ENCODE results near the gene CIDEB. TPM values are rescaled to one million over a fixed set of nuclear protein-coding genes. Genes with fewer than 3 reads are reported as not detected.

CIDEB gene
- total and polyA plus RNA-seq, 4 donors, result 3.3 to 17.2 (median 13.0) TPM

- intact Hi-C loops (cut with DNase I), result no loop called here
- H3K9me3 ChIP-seq (ENCODE audit: control insufficient read depth, low read length), result no peaks in the 10 kb centered on the region
- DNase-seq, result no peak
- WGBS, 2 donors, result 61 to 67% methylated on average over 16 of the region's 16 CpGs
- H3K4me1 ChIP-seq (ENCODE audit: control insufficient read depth in 1 of 2, insufficient read depth in 2 of 2, low read length in 2 of 2), result no peaks in the 10 kb centered on the region
- no peak overlapping the region for H3K27ac ChIP-seq (ENCODE audit: low read depth in 1 of 2, low read length in 2 of 2)
- no peaks in the 10 kb centered on the region for H3K27me3 ChIP-seq (ENCODE audit: control insufficient read depth in 1 of 2, insufficient read depth in 2 of 2, low read length in 1 of 2)
- no peak for ATAC-seq (ENCODE audit: low FRiP score)
- no peak overlapping the region for H3K4me3 ChIP-seq (ENCODE audit: low read length in 2 of 2)
- H3K36me3 ChIP-seq (ENCODE audit: control insufficient read depth in 1 of 2, insufficient read depth in 2 of 2, low read length in 1 of 2), result no peaks in the 10 kb centered on the region
These were observed 48.3 kb downstream of the CIDEB start for GRCh38 chr14:24259282-24260025.

DNA sequence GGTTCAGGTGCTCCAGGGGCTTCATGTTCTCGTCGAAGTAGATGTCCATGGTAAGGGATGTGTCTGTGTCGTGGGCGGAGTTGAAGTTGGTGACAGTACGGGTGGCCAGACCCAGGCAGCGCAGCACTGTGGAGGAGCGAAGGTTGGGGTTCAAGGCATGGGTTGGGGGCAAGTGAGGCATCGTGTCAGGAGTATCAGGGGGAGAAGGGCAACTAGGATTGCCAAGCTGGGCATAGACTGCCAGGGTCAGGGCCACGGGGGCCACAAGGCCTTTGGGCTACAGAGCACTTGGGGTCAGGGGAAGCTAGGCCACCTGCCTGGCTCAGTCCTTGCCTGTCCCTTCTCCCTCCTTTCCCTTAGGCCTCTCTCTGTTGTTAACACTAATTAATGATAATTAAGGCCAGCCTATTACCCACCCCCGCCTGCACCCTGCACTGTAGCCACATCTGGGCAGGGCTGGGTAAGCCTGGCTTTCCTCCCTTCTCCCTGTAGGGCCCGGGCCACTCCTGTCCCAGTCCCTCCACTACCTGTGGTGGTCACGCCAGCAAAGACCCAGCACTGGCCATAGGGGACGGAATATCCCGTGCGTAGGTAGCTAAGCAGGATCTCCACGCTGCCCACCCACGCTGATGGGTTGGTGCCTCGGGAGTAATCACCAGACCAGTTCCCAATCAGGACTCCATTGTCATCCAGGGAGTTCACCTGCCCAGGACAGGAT, 49.1 kb downstream of the CIDEB start:
- no peak overlapping the region for H3K4me3 ChIP-seq (ENCODE audit: low read length in 2 of 2)
- no peaks in the 10 kb centered on the region for H3K4me1 ChIP-seq (ENCODE audit: control insufficient read depth in 1 of 2, insufficient read depth in 2 of 2, low read length in 2 of 2)
- ATAC-seq (ENCODE audit: low FRiP score) (no peak), DNase-seq (no peak)
- H3K27me3 ChIP-seq (ENCODE audit: control insufficient read depth in 1 of 2, insufficient read depth in 2 of 2, low read length in 1 of 2), result no peaks in the 10 kb centered on the region
- H3K9me3 ChIP-seq (ENCODE audit: control insufficient read depth, low read length), result no peaks in the 10 kb centered on the region
- intact Hi-C loops (cut with DNase I), result no loop called here
- no peak overlapping the region for H3K27ac ChIP-seq (ENCODE audit: low read depth in 1 of 2, low read length in 2 of 2)
- no peaks in the 10 kb centered on the region for H3K36me3 ChIP-seq (ENCODE audit: control insufficient read depth in 1 of 2, insufficient read depth in 2 of 2, low read length in 1 of 2)
- WGBS, 2 donors, result 90 to 92% methylated on average over 18 of the region's 18 CpGs

GRCh38 chr14:24258119-24258518, 49.7 kb downstream of the CIDEB start:
- Histone ChIP-seq H3K9me3 (ENCODE audit: control insufficient read depth, low read length) (no peaks in the 10 kb centered on the region), H3K36me3 (ENCODE audit: control insufficient read depth in 1 of 2, insufficient read depth in 2 of 2, low read length in 1 of 2) (no peaks in the 10 kb centered on the region), H3K4me3 (ENCODE audit: low read length in 2 of 2) (no peak overlapping the region), H3K27ac (ENCODE audit: low read depth in 1 of 2, low read length in 2 of 2) (no peak overlapping the region), H3K27me3 (ENCODE audit: control insufficient read depth in 1 of 2, insufficient read depth in 2 of 2, low read length in 1 of 2) (no peaks in the 10 kb centered on the region), H3K4me1 (ENCODE audit: control insufficient read depth in 1 of 2, insufficient read depth in 2 of 2, low read length in 2 of 2) (no peaks in the 10 kb centered on the region)
- intact Hi-C loops (cut with DNase I), result no loop called here
- no peak for ATAC-seq (ENCODE audit: low FRiP score)
- DNase-seq, result no peak
- 85 to 86% methylated on average over 9 of the region's 9 CpGs for WGBS, 2 donors

- Histone ChIP-seq H3K27ac (ENCODE audit: low read depth in 1 of 2, low read length in 2 of 2) (no peak overlapping the region), H3K36me3 (ENCODE audit: control insufficient read depth in 1 of 2, insufficient read depth in 2 of 2, low read length in 1 of 2) (no peaks in the 10 kb centered on the region), H3K9me3 (ENCODE audit: control insufficient read depth, low read length) (no peaks in the 10 kb centered on the region), H3K4me3 (ENCODE audit: low read length in 2 of 2) (no peak overlapping the region), H3K4me1 (ENCODE audit: control insufficient read depth in 1 of 2, insufficient read depth in 2 of 2, low read length in 2 of 2) (no peaks in the 10 kb centered on the region), H3K27me3 (ENCODE audit: control insufficient read depth in 1 of 2, insufficient read depth in 2 of 2, low read length in 1 of 2) (no peaks in the 10 kb centered on the region)
- ATAC-seq (ENCODE audit: low FRiP score) (no peak), DNase-seq (no peak)
- intact Hi-C loops (cut with DNase I), result no loop called here
- 65 to 66% methylated on average over 4 of the region's 4 CpGs for WGBS, 2 donors
These were observed 50.8 kb downstream of the CIDEB start for GRCh38 chr14:24256960-24257359.

DNA sequence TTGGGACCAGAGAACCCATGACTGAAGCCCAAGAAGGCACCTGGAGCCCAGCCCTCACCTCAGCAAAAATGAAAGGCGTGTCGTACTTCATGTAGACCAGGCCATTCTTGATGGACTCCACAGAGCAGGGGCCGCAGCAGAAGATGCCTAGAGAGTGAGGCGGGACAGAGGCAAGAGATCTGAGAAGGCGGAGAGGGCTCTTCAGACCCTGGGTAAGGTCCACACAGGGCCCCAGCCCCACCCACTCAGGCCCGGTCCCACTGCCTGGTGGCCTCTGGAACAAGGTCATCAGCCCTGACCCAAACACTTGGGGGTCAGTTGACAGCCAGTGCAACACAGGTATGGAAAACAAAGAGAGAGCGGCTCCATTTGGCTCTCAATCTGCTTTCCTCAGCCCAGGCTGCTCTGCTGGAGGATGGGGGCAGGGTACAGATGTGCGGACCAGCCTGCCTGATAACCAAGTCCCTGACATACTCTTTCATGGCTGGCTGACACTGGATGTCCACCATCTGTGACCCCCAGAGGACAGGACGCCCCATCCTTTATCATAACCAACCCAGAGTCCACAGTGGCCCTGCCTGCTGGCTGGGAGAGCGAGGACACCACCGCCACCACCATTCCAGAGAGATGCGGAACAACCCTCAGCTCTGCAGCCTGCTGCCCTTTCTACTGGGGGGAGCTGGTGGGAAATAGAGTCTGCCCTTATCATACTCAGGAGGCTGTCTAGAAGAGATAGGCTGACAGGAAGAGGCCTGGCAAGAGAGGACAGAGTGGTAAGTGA, 51.7 kb downstream of the CIDEB start:
- 92 to 95% methylated on average over 12 of the region's 12 CpGs for WGBS, 2 donors
- no peak for ATAC-seq (ENCODE audit: low FRiP score)
- H3K4me1 ChIP-seq (ENCODE audit: control insufficient read depth in 1 of 2, insufficient read depth in 2 of 2, low read length in 2 of 2), result no peaks in the 10 kb centered on the region
- no peak for DNase-seq
- H3K27ac ChIP-seq (ENCODE audit: low read depth in 1 of 2, low read length in 2 of 2), result no peak overlapping the region
- H3K9me3 ChIP-seq (ENCODE audit: control insufficient read depth, low read length), result no peaks in the 10 kb centered on the region
- intact Hi-C loops (cut with DNase I), result no loop called here
- H3K4me3 ChIP-seq (ENCODE audit: low read length in 2 of 2), result no peak overlapping the region
- no peaks in the 10 kb centered on the region for H3K27me3 ChIP-seq (ENCODE audit: control insufficient read depth in 1 of 2, insufficient read depth in 2 of 2, low read length in 1 of 2)
- H3K36me3 ChIP-seq (ENCODE audit: control insufficient read depth in 1 of 2, insufficient read depth in 2 of 2, low read length in 1 of 2), result no peaks in the 10 kb centered on the region

DNA sequence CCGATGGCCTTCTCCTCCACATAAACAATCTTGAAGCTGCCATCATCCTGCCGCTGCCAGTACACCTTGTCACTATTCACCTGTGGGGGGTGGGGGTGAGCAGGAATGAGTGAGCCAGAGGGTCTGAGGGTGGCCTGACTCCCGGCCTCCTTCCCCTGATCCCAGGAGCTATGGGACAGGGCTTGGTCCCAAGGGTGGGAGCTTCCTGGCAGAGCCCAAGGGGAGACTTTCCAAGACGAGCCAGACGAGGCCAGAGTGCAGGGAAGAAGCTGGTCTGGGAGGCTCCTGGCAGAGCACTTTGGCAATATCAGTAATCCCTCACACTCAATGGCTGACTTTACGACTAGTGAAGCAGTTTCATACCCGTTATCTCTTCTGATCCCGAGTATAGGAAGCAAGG, 52.3 kb downstream of the CIDEB start:
- Histone ChIP-seq H3K9me3 (ENCODE audit: control insufficient read depth, low read length) (no peaks in the 10 kb centered on the region), H3K4me1 (ENCODE audit: control insufficient read depth in 1 of 2, insufficient read depth in 2 of 2, low read length in 2 of 2) (no peaks in the 10 kb centered on the region), H3K27ac (ENCODE audit: low read depth in 1 of 2, low read length in 2 of 2) (no peak overlapping the region), H3K36me3 (ENCODE audit: control insufficient read depth in 1 of 2, insufficient read depth in 2 of 2, low read length in 1 of 2) (no peaks in the 10 kb centered on the region), H3K4me3 (ENCODE audit: low read length in 2 of 2) (no peak overlapping the region), H3K27me3 (ENCODE audit: control insufficient read depth in 1 of 2, insufficient read depth in 2 of 2, low read length in 1 of 2) (no peaks in the 10 kb centered on the region)
- 92 to 94% methylated on average over 8 of the region's 8 CpGs for WGBS, 2 donors
- no peak for ATAC-seq (ENCODE audit: low FRiP score)
- intact Hi-C loops (cut with DNase I), result no loop called here
- DNase-seq, result no peak

Other genes with a start within 250 kb of the CIDEB start
Only the 30 nearest of the 33 such genes appear.
- gene DCAF11, start 193.2 kb downstream of the CIDEB start, total RNA-seq, result 10 to 100 TPM; 35.5 to 39.6 TPM
- gene DCAF11, start 193.2 kb downstream of the CIDEB start, polyA plus RNA-seq, result 10 to 100 TPM; 37.3 to 41.8 TPM
- gene NRL, start 193.0 kb downstream of the CIDEB start, total RNA-seq, result 1 to 10 TPM; 1.1 to 1.4 TPM
- gene NRL, start 193.0 kb downstream of the CIDEB start, polyA plus RNA-seq, result 1 to 10 TPM in 1 of 2 donors, under 1 TPM in 1; 0.63 to 1.3 TPM
- gene FITM1, start 177.3 kb downstream of the CIDEB start, total RNA-seq, result under 1 TPM; 0.71 to 0.75 TPM
- gene FITM1, start 177.3 kb downstream of the CIDEB start, polyA plus RNA-seq, result under 1 TPM in 1 of 2 donors, not detected in 1; 0.56 TPM
- gene PSME1, start 171.8 kb downstream of the CIDEB start, total RNA-seq, result 100 to 1,000 TPM; 112 to 125 TPM
- gene PSME1, start 171.8 kb downstream of the CIDEB start, polyA plus RNA-seq, result 100 to 1,000 TPM; 206 to 210 TPM
- gene EMC9, start 166.4 kb downstream of the CIDEB start, total RNA-seq, result 10 to 100 TPM; 12.8 to 15.3 TPM
- 10 to 100 TPM; 18.3 to 41.9 TPM for gene EMC9, start 166.4 kb downstream of the CIDEB start, polyA plus RNA-seq
- gene PSME2, start 161.4 kb downstream of the CIDEB start, total RNA-seq, result 10 to 100 TPM; 86.1 to 93.6 TPM
- gene PSME2, start 161.4 kb downstream of the CIDEB start, polyA plus RNA-seq, result 100 to 1,000 TPM; 142 to 261 TPM
- 10 to 100 TPM; 51.6 to 61.1 TPM for gene RNF31, start 160.5 kb downstream of the CIDEB start, total RNA-seq
- gene RNF31, start 160.5 kb downstream of the CIDEB start, polyA plus RNA-seq, result 100 to 1,000 TPM in 1 of 2 donors, 1 to 10 TPM in 1; 9.1 to 167 TPM
- 100 to 1,000 TPM; 113 to 117 TPM for gene IRF9, start 146.7 kb downstream of the CIDEB start, total RNA-seq
- gene IRF9, start 146.7 kb downstream of the CIDEB start, polyA plus RNA-seq, result 100 to 1,000 TPM in 1 of 2 donors, 10 to 100 TPM in 1; 56.0 to 111 TPM
- gene REC8, start 135.9 kb downstream of the CIDEB start, total RNA-seq, result 10 to 100 TPM; 13.2 to 18.1 TPM
- gene REC8, start 135.9 kb downstream of the CIDEB start, polyA plus RNA-seq, result 1 to 10 TPM; 2.4 to 8.2 TPM
- gene IPO4, start 119.2 kb downstream of the CIDEB start, total RNA-seq, result 10 to 100 TPM; 23.4 to 29.3 TPM
- gene IPO4, start 119.2 kb downstream of the CIDEB start, polyA plus RNA-seq, result 10 to 100 TPM in 1 of 2 donors, 1 to 10 TPM in 1; 3.4 to 11.6 TPM
- 10 to 100 TPM; 35.3 to 37.3 TPM for gene TM9SF1, start 112.5 kb downstream of the CIDEB start, total RNA-seq
- gene TM9SF1, start 112.5 kb downstream of the CIDEB start, polyA plus RNA-seq, result 10 to 100 TPM; 15.8 to 35.0 TPM
- gene TSSK4, start 102.3 kb downstream of the CIDEB start, total RNA-seq, result under 1 TPM in 1 of 2 donors, not detected in 1; 0.39 TPM
- gene TSSK4, start 102.3 kb downstream of the CIDEB start, polyA plus RNA-seq, result not detected
- 10 to 100 TPM; 38.3 to 45.8 TPM for gene CHMP4A, start 94.5 kb downstream of the CIDEB start, total RNA-seq
- gene CHMP4A, start 94.5 kb downstream of the CIDEB start, polyA plus RNA-seq, result 100 to 1,000 TPM; 130 to 179 TPM
- gene MDP1, start 91.9 kb downstream of the CIDEB start, total RNA-seq, result 10 to 100 TPM; 15.2 to 19.5 TPM
- 10 to 100 TPM; 38.7 to 49.6 TPM for gene MDP1, start 91.9 kb downstream of the CIDEB start, polyA plus RNA-seq
- gene NEDD8, start 75.6 kb downstream of the CIDEB start, total RNA-seq, result 100 to 1,000 TPM; 122 to 123 TPM
- gene NEDD8, start 75.6 kb downstream of the CIDEB start, polyA plus RNA-seq, result 100 to 1,000 TPM; 222 to 345 TPM
- 10 to 100 TPM; 44.6 to 59.1 TPM for gene GMPR2, start 75.0 kb downstream of the CIDEB start, total RNA-seq
- 10 to 100 TPM; 55.2 to 66.6 TPM for gene GMPR2, start 75.0 kb downstream of the CIDEB start, polyA plus RNA-seq
- 10 to 100 TPM; 78.3 to 79.2 TPM for gene TINF2, start 65.4 kb downstream of the CIDEB start, total RNA-seq
- 10 to 100 TPM; 40.9 to 48.0 TPM for gene TINF2, start 65.4 kb downstream of the CIDEB start, polyA plus RNA-seq
- gene TGM1, start 44.8 kb downstream of the CIDEB start, total RNA-seq, result 1 to 10 TPM in 1 of 2 donors, under 1 TPM in 1; 0.52 to 5.7 TPM
- 1 to 10 TPM in 1 of 2 donors, under 1 TPM in 1; 0.88 to 1.3 TPM for gene TGM1, start 44.8 kb downstream of the CIDEB start, polyA plus RNA-seq
- 10 to 100 TPM; 17.1 to 26.1 TPM for gene RABGGTA, start 36.4 kb downstream of the CIDEB start, total RNA-seq
- 10 to 100 TPM; 19.0 to 40.0 TPM for gene RABGGTA, start 36.4 kb downstream of the CIDEB start, polyA plus RNA-seq
- gene DHRS1, start 8.2 kb downstream of the CIDEB start, total RNA-seq, result 10 to 100 TPM; 21.2 to 27.3 TPM
- gene DHRS1, start 8.2 kb downstream of the CIDEB start, polyA plus RNA-seq, result 10 to 100 TPM; 29.6 to 33.2 TPM
- 10 to 100 TPM; 17.8 to 19.9 TPM for gene NOP9, start 8.1 kb downstream of the CIDEB start, total RNA-seq
- gene NOP9, start 8.1 kb downstream of the CIDEB start, polyA plus RNA-seq, result 10 to 100 TPM in 1 of 2 donors, 1 to 10 TPM in 1; 7.9 to 10.8 TPM
- 1 to 10 TPM; 3.7 to 5.5 TPM for gene LTB4R2, start 2.2 kb upstream of the CIDEB start, total RNA-seq
- gene LTB4R2, start 2.2 kb upstream of the CIDEB start, polyA plus RNA-seq, result under 1 TPM; 0.38 to 0.95 TPM
- gene LTB4R, start 3.5 kb upstream of the CIDEB start, total RNA-seq, result 1 to 10 TPM; 7.0 to 8.2 TPM
- 1 to 10 TPM; 2.9 to 5.2 TPM for gene LTB4R, start 3.5 kb upstream of the CIDEB start, polyA plus RNA-seq
- 100 to 1,000 TPM in 1 of 2 donors, 10 to 100 TPM in 1; 45.7 to 111 TPM for gene ADCY4, start 27.1 kb upstream of the CIDEB start, total RNA-seq
- gene ADCY4, start 27.1 kb upstream of the CIDEB start, polyA plus RNA-seq, result 1 to 10 TPM in 1 of 2 donors, under 1 TPM in 1; 0.25 to 6.1 TPM
- 10 to 100 TPM in 1 of 2 donors, 1 to 10 TPM in 1; 8.0 to 15.8 TPM for gene RIPK3, start 32.0 kb upstream of the CIDEB start, total RNA-seq
- 1 to 10 TPM; 4.0 to 6.1 TPM for gene RIPK3, start 32.0 kb upstream of the CIDEB start, polyA plus RNA-seq
- gene NFATC4, start 60.2 kb upstream of the CIDEB start, total RNA-seq, result 100 to 1,000 TPM in 1 of 2 donors, 10 to 100 TPM in 1; 85.5 to 121 TPM
- gene NFATC4, start 60.2 kb upstream of the CIDEB start, polyA plus RNA-seq, result 100 to 1,000 TPM in 1 of 2 donors, 10 to 100 TPM in 1; 23.0 to 572 TPM
- 10 to 100 TPM; 11.2 to 31.6 TPM for gene NYNRIN, start 91.0 kb upstream of the CIDEB start, total RNA-seq
- 1 to 10 TPM; 1.8 to 5.2 TPM for gene NYNRIN, start 91.0 kb upstream of the CIDEB start, polyA plus RNA-seq
- 10 to 100 TPM in 1 of 2 donors, 1 to 10 TPM in 1; 4.3 to 10.2 TPM for gene CBLN3, start 121.7 kb upstream of the CIDEB start, total RNA-seq
- 1 to 10 TPM; 1.3 to 5.6 TPM for gene CBLN3, start 121.7 kb upstream of the CIDEB start, polyA plus RNA-seq
- 10 to 100 TPM; 49.9 to 64.9 TPM for gene KHNYN, start 122.0 kb upstream of the CIDEB start, total RNA-seq
- gene KHNYN, start 122.0 kb upstream of the CIDEB start, polyA plus RNA-seq, result 10 to 100 TPM; 15.2 to 34.7 TPM
- 10 to 100 TPM; 46.0 to 62.3 TPM for gene SDR39U1, start 134.8 kb upstream of the CIDEB start, total RNA-seq
- 100 to 1,000 TPM in 1 of 2 donors, 10 to 100 TPM in 1; 24.0 to 163 TPM for gene SDR39U1, start 134.8 kb upstream of the CIDEB start, polyA plus RNA-seq

Data from aorta (tissue), 5 donors.